Immature natural killer cell (primary cell): ENCODE measurements around the gene SBNO2. TPM values are rescaled to one million over a fixed set of nuclear protein-coding genes. Genes with fewer than 3 reads are reported as not detected.

Source experiments
- DNase-seq, 3 donors: peaks; one replicate each; pipeline ENCODE4 v3.0.0; 2022; ENCODE audit warnings: mixed read lengths in 1 of 3
- H3K27ac Mint-ChIP-seq, 6 donors: one replicate each; pipeline ENCODE4 v1.8.0; 2020; ENCODE audit warnings: mixed read lengths in 6 of 6, mild to moderate bottlenecking in 5 of 6, inconsistent platforms in 4 of 6, moderate library complexity in 3 of 6
- H3K27me3 Mint-ChIP-seq, 3 donors: one replicate each; pipeline ENCODE4 v1.8.0; 2020 to 2021; ENCODE audit warnings: low read depth in 3 of 3, mild to moderate bottlenecking in 3 of 3, mixed read lengths in 3 of 3, moderate library complexity in 3 of 3, inconsistent platforms in 1 of 3
- H3K36me3 Mint-ChIP-seq, 3 donors: one replicate each; pipeline ENCODE4 v1.8.0; 2020; ENCODE audit warnings: mixed read lengths in 3 of 3, inconsistent platforms in 2 of 3, mild to moderate bottlenecking in 2 of 3
- H3K4me1 Mint-ChIP-seq, 2 donors: one replicate each; pipeline ENCODE4 v1.8.0; 2020; ENCODE audit warnings: inconsistent platforms in 2 of 2, mild to moderate bottlenecking in 2 of 2, mixed read lengths in 2 of 2, moderate library complexity in 1 of 2
- H3K4me3 Mint-ChIP-seq, 5 donors: one replicate each; pipeline ENCODE4 v1.8.0; 2020; ENCODE audit warnings: mild to moderate bottlenecking in 5 of 5, mixed read lengths in 5 of 5, inconsistent platforms in 3 of 5, moderate library complexity in 3 of 5
- H3K9me3 Mint-ChIP-seq, 6 donors: one replicate each; pipeline ENCODE4 v1.8.0; 2020; ENCODE audit warnings: mild to moderate bottlenecking in 6 of 6, mixed read lengths in 6 of 6, inconsistent platforms in 4 of 6, moderate library complexity in 3 of 6
- polyA plus RNA-seq, 3 donors: library from polyadenylated mRNA; unstranded; fragments of 300-500 nt; fragmentation: Illumina TruSeq; gene quantifications; one replicate each; pipeline ENCODE4 v1.2.3, GENCODE V29; 2021

The SBNO2 gene
- polyA plus RNA-seq, 3 donors from 2014 or later, result 0.27 to 3.4 (median 0.89) TPM

GRCh38 chr19:1107661-1108261 lies 66.3 kb downstream of the SBNO2 start:
- Mint-ChIP-seq H3K27me3 (peaks cover 9 to 18% (median 17%) of the 10 kb centered on the region in 3 donors), H3K4me3 (no peak overlapping the region), H3K4me1 (peaks cover 6 to 16% of the 10 kb centered on the region in 2 donors), H3K36me3 (no peaks in the 10 kb centered on the region), H3K9me3 (no peaks in the 10 kb centered on the region), H3K27ac (no peak overlapping the region)
- DNase-seq, result no peak

- peak overlapping the region in 1 of 6 donors; percentile 39 for H3K27ac Mint-ChIP-seq
- peak overlapping the region in 3 of 5 donors; percentile 13 to 51 (median 30) for H3K4me3 Mint-ChIP-seq
- H3K27me3 Mint-ChIP-seq, result peaks cover 9 to 18% (median 15%) of the 10 kb centered on the region in 3 donors
- no peak for DNase-seq
- no peaks in the 10 kb centered on the region for H3K9me3 Mint-ChIP-seq
- H3K36me3 Mint-ChIP-seq, result no peaks in the 10 kb centered on the region
- peaks cover 8 to 21% of the 10 kb centered on the region in 2 donors for H3K4me1 Mint-ChIP-seq
These were observed 67.0 kb downstream of the SBNO2 start for GRCh38 chr19:1106841-1107660.

GRCh38 chr19:1105873-1106840 lies 67.9 kb downstream of the SBNO2 start:
- Mint-ChIP-seq H3K9me3 (no peaks in the 10 kb centered on the region), H3K4me1 (peaks cover 17 to 30% of the 10 kb centered on the region in 2 donors), H3K27me3 (peaks cover 9 to 18% (median 15%) of the 10 kb centered on the region in 3 donors), H3K4me3 (peak overlapping the region; percentile 33 to 77 (median 44)), H3K36me3 (no peaks in the 10 kb centered on the region), H3K27ac (peak overlapping the region in 5 of 6 donors; percentile 16 to 74 (median 49))
- DNase-seq, result no peak

DNA sequence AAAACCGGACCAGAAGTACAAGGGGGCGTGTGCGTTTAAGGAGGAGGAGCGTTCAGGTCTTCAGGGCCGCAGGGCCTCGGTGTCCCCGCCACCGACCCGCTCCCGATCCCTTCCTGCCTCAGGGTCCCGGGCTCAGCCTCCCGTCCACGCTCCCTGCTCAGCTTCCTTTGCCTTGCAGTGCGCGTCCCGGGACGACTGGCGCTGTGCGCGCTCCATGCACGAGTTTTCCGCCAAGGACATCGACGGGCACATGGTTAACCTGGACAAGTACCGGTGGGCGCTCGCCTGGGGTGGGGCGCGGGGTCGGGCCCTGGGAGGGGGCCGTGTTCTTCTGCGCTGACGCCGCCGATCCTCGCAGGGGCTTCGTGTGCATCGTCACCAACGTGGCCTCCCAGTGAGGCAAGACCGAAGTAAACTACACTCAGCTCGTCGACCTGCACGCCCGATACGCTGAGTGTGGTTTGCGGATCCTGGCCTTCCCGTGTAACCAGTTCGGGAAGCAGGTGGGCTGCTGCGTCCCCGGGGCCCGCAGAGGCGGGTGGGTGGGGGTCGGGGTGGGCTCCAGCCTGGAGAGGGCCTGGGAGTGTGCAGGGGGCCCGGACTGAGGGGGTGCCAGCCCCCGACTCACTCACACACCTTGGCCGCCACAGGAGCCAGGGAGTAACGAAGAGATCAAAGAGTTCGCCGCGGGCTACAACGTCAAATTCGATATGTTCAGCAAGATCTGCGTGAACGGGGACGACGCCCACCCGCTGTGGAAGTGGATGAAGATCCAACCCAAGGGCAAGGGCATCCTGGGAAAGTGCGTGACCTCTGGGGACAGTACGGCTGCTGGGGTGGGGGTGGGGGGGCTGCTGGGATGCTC lies 68.8 kb downstream of the SBNO2 start:
- no peaks in the 10 kb centered on the region for H3K36me3 Mint-ChIP-seq
- peak overlapping the region; percentile 49 to 74 (median 67) for H3K27ac Mint-ChIP-seq
- DNase-seq, result no peak
- H3K4me3 Mint-ChIP-seq, result peak overlapping the region; percentile 40 to 77 (median 59)
- H3K27me3 Mint-ChIP-seq, result peaks cover 9 to 18% (median 14%) of the 10 kb centered on the region in 3 donors
- peaks cover 20 to 32% of the 10 kb centered on the region in 2 donors for H3K4me1 Mint-ChIP-seq
- H3K9me3 Mint-ChIP-seq, result no peaks in the 10 kb centered on the region

DNA sequence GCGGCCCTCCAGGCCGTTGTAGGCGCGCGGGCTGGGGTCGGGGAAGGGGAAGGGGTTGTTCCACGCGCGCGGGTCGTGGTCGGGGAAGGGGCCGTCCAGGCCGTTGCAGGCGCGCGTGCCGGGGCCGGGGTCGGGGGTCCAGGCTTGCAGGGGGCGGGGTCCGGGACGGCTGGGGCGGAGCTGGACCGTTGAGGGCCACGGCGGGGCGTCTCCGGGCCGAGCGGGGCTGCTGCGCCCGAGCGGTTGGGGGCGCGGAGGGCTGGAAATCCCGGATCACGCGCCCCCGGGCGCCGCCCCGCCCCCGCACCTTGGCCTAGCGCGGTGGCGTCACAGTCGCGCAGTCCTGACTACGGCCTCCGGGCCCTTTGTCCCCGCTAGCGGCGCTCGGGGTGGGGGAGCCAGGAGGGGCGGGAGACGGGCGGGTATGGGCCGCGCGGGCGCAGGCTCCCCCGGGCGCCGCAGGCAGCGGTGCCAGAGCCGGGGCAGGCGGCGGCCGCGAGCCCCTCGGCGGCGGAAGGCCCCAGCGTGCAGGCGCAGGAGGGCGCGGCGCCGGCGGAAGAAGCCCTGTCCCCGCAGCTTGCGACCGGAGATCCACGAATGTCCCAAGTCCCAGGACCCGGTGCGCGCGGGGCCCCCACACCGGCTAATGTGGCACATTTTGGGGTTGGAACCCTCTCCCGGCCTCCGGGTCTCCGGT lies 69.6 kb downstream of the SBNO2 start:
- Mint-ChIP-seq H3K27me3 (peaks cover 11 to 18% (median 13%) of the 10 kb centered on the region in 3 donors), H3K36me3 (no peaks in the 10 kb centered on the region), H3K9me3 (no peaks in the 10 kb centered on the region), H3K4me3 (peak overlapping the region; percentile 38 to 75 (median 51)), H3K4me1 (peaks cover 25 to 34% of the 10 kb centered on the region in 2 donors), H3K27ac (peak overlapping the region in 5 of 6 donors; percentile 40 to 70 (median 57))
- peak; percentile 80 to 81 (median 81) for DNase-seq

- H3K4me3 Mint-ChIP-seq, result peak within 1 kb of the TSS; percentile 72 to 80 (median 76)
- H3K36me3 Mint-ChIP-seq, result no peaks in the 10 kb centered on the region
These were observed 70.3 kb downstream of the SBNO2 start, which contains the start of gene GPX4 for GRCh38 chr19:1103708-1104310. GPX4 (plus strand) TSS chr19:1103994; CDS start chr19:1104044, 50 bp downstream.

DNA sequence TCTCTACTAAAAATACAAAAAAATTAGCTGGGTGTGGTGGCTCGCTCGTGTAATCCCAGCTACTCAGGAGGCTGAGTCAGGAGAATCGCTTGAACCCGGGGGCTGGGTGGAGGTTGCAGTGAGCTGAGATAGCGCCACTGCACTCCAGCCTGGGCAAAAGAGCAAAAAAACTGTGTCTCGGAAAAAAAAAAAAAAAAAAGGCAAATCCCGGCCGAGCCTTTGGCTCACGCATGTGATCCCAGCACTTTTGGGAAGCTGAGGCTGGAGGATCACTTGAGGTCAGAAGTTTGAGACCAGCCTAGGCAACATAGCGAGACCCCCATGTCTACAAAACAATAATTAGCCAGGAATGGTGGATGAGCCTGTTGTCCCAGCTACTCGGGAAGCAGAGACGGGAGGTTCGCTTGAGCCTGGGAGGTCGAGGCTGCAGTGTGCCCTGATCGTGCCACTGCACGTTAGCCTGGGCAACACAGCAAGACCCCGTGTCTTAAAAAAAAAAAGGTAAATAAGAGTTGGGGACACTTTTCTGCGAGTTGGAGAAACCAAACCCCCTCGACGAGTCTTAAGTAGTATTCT lies 70.8 kb downstream of the SBNO2 start:
- no peaks in the 10 kb centered on the region for H3K36me3 Mint-ChIP-seq
- no peaks in the 10 kb centered on the region for H3K9me3 Mint-ChIP-seq
- H3K4me1 Mint-ChIP-seq, result peaks cover 25 to 41% of the 10 kb centered on the region in 2 donors
- peaks cover 11 to 16% (median 11%) of the 10 kb centered on the region in 3 donors for H3K27me3 Mint-ChIP-seq
- H3K27ac Mint-ChIP-seq, result peak overlapping the region; percentile 88 to 96 (median 94)
- H3K4me3 Mint-ChIP-seq, result peak overlapping the region; percentile 72 to 80 (median 76)
- no peak for DNase-seq

More at GRCh38 chr19:1103708-1104310, 70.3 kb downstream of the SBNO2 start, which contains the start of gene GPX4:
- peaks cover 25 to 38% of the 10 kb centered on the region in 2 donors for H3K4me1 Mint-ChIP-seq
- no peaks in the 10 kb centered on the region for H3K9me3 Mint-ChIP-seq
- H3K27me3 Mint-ChIP-seq, result peaks cover 11 to 18% (median 13%) of the 10 kb centered on the region in 3 donors
- DNase-seq, result peak; percentile 95 to 98 (median 98)
- H3K27ac Mint-ChIP-seq, result peak within 1 kb of the TSS; percentile 88 to 96 (median 94)

- peaks cover 11 to 16% (median 11%) of the 10 kb centered on the region in 3 donors for H3K27me3 Mint-ChIP-seq
- H3K4me1 Mint-ChIP-seq, result peaks cover 25 to 43% of the 10 kb centered on the region in 2 donors
- peak overlapping the region in 4 of 5 donors; percentile 72 to 80 (median 76) for H3K4me3 Mint-ChIP-seq
- no peaks in the 10 kb centered on the region for H3K9me3 Mint-ChIP-seq
- no peaks in the 10 kb centered on the region for H3K36me3 Mint-ChIP-seq
- no peak for DNase-seq
- H3K27ac Mint-ChIP-seq, result peak overlapping the region; percentile 88 to 96 (median 94)
These were observed 71.5 kb downstream of the SBNO2 start for GRCh38 chr19:1102407-1103131.

- Mint-ChIP-seq H3K36me3 (no peaks in the 10 kb centered on the region), H3K27ac (peak overlapping the region; percentile 91 to 96 (median 94)), H3K9me3 (no peaks in the 10 kb centered on the region), H3K4me3 (peak overlapping the region; percentile 51 to 79 (median 65)), H3K27me3 (peaks cover 8 to 13% (median 11%) of the 10 kb centered on the region in 3 donors), H3K4me1 (peaks cover 25 to 43% of the 10 kb centered on the region in 2 donors)
- peak in 1 of 3 donors; percentile 32 for DNase-seq
These were observed 72.8 kb downstream of the SBNO2 start for GRCh38 chr19:1101337-1101698.

GRCh38 chr19:1098177-1099051 lies 75.7 kb downstream of the SBNO2 start:
- no peaks in the 10 kb centered on the region for H3K9me3 Mint-ChIP-seq
- DNase-seq, result no peak
- H3K27ac Mint-ChIP-seq, result peak overlapping the region in 3 of 6 donors; percentile 40 to 77 (median 45)
- H3K4me3 Mint-ChIP-seq, result no peak overlapping the region
- no peaks in the 10 kb centered on the region for H3K36me3 Mint-ChIP-seq
- peaks cover 3 to 8% (median 4%) of the 10 kb centered on the region in 3 donors for H3K27me3 Mint-ChIP-seq
- peaks cover 46 to 55% of the 10 kb centered on the region in 2 donors for H3K4me1 Mint-ChIP-seq
